ENCODE measurements around the gene IPO11. TPM values are rescaled to one million over a fixed set of nuclear protein-coding genes. Genes with fewer than 3 reads are reported as not detected.

The IPO11 gene
- total and polyA plus RNA-seq, 2 of the 13 experiments (the other 11 are each of a cell fraction or from before 2014, with no cell fraction given): 13.9 to 24.4 TPM

DNA sequence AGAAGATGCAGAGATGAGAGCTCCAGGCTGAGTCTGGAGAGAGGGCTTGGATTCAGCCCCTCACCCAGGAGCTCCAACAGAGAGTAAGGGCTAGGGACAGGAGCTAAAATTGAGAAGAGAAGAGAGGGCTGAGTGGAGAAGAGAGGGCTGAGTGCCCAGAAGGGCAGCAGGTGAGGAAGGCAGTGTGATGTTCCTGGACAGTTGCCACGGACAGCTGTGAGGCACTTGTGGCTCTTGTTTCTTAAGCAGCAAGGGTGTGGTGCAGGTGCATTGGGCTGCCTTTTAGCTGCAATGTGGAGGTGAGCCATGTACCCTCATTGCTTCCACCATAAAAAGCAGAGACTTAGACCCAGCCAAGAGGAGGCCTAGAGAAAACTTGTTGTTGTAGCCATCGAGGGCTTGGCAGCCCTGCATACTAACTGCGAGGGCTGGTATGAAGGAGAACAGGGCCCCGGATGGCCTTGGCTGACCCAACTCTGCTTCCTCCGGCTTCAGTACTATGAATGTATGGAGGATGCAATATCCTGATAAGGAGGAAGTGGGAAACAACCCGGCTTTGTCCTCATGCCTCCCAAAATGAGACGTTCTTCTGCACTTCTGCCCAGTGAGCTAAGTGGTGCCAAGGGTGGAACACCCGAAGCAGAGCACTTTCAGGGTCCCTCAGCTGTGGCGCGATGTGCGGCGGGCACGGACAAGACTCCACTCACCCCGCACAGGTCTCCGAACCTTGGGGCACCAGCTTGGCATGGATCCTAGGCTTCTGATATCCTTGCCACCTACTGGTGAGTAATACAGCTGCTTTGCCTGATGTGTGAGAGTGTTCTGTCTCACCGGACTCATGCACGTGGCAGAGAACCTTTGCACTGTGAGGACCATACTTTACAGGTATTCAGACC lies 231.2 kb downstream of the IPO11 start:
- no peak overlapping the region for H3K9ac ChIP-seq (ENCODE audit: insufficient read depth, low read depth, low read length)
- no peak for DNase-seq (ENCODE audit: low spot score)
- intact Hi-C loops (cut with micrococcal nuclease; ENCODE audit: unreplicated experiment) (no loop called here), in situ Hi-C loops (cut with HindIII; ENCODE audit: extremely low pct_ligation_motif_present, low pct_unique_long_range_greater_than_20kb) (no loop called here)
- no peak overlapping the region for H3K4me2 ChIP-seq (ENCODE audit: low read depth, low read length)
- BruUV-seq (replicated peaks): no TSS peak
- peak; percentile 45 for ATAC-seq
- H3K4me1 ChIP-seq (ENCODE audit: insufficient read depth, low read length): peaks cover 43% of the 10 kb centered on the region
- no peaks in the 10 kb centered on the region for H3K36me3 ChIP-seq (replicated peaks in 1 of 2; ENCODE audit: control insufficient read depth in 1 of 2, insufficient read depth in 2 of 2, low read length in 2 of 2)
- H4K20me1 ChIP-seq (ENCODE audit: insufficient read depth, low read length): no peaks in the 10 kb centered on the region
- H3K27ac ChIP-seq (ENCODE audit: extremely low read length, insufficient read depth, low read length): no peak overlapping the region
- no peak for FAIRE-seq
- no peak overlapping the region for H3K4me3 ChIP-seq (replicated peaks in 1 of 3; ENCODE audit: insufficient read depth in 1 of 3, low read depth in 2 of 3, low read length in 3 of 3)
- no peaks in the 10 kb centered on the region for H3K27me3 ChIP-seq (ENCODE audit: control insufficient read depth in 1 of 2, insufficient read depth in 2 of 2, low read length in 2 of 2)
- 90% methylated on average over 10 of the region's 17 CpGs for WGBS (ENCODE audit: low lambda C conversion rate)
- ChIA-PET CTCF (ENCODE audit: low intra/inter-chr PET ratio, low total read pairs) (no interaction called here), POLR2A (interaction anchor here (0.6 kb wide), 1 partner anchor 91 kb away, joined by 3 read pairs; no protein-coding TSS in a partner anchor)
- TF ChIP-seq ARID2 (CRISPR knock-in tag; IDR thresholded peaks at IDR 0.05; ENCODE audit: borderline replicate concordance): no peak
- TF ChIP-seq, protein P1, sequence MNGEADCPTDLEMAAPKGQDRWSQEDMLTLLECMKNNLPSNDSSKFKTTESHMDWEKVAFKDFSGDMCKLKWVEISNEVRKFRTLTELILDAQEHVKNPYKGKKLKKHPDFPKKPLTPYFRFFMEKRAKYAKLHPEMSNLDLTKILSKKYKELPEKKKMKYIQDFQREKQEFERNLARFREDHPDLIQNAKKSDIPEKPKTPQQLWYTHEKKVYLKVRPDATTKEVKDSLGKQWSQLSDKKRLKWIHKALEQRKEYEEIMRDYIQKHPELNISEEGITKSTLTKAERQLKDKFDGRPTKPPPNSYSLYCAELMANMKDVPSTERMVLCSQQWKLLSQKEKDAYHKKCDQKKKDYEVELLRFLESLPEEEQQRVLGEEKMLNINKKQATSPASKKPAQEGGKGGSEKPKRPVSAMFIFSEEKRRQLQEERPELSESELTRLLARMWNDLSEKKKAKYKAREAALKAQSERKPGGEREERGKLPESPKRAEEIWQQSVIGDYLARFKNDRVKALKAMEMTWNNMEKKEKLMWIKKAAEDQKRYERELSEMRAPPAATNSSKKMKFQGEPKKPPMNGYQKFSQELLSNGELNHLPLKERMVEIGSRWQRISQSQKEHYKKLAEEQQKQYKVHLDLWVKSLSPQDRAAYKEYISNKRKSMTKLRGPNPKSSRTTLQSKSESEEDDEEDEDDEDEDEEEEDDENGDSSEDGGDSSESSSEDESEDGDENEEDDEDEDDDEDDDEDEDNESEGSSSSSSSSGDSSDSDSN (CRISPR knock-in tag; IDR thresholded peaks at IDR 0.05): no peak
- TF ChIP-seq, protein P2, sequence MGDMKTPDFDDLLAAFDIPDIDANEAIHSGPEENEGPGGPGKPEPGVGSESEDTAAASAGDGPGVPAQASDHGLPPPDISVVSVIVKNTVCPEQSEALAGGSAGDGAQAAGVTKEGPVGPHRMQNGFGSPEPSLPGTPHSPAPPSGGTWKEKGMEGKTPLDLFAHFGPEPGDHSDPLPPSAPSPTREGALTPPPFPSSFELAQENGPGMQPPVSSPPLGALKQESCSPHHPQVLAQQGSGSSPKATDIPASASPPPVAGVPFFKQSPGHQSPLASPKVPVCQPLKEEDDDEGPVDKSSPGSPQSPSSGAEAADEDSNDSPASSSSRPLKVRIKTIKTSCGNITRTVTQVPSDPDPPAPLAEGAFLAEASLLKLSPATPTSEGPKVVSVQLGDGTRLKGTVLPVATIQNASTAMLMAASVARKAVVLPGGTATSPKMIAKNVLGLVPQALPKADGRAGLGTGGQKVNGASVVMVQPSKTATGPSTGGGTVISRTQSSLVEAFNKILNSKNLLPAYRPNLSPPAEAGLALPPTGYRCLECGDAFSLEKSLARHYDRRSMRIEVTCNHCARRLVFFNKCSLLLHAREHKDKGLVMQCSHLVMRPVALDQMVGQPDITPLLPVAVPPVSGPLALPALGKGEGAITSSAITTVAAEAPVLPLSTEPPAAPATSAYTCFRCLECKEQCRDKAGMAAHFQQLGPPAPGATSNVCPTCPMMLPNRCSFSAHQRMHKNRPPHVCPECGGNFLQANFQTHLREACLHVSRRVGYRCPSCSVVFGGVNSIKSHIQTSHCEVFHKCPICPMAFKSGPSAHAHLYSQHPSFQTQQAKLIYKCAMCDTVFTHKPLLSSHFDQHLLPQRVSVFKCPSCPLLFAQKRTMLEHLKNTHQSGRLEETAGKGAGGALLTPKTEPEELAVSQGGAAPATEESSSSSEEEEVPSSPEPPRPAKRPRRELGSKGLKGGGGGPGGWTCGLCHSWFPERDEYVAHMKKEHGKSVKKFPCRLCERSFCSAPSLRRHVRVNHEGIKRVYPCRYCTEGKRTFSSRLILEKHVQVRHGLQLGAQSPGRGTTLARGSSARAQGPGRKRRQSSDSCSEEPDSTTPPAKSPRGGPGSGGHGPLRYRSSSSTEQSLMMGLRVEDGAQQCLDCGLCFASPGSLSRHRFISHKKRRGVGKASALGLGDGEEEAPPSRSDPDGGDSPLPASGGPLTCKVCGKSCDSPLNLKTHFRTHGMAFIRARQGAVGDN (CRISPR knock-in tag; IDR thresholded peaks at IDR 0.05): 0 out of 2 replicates have a peak, but pooled peaks have one; percentile 13
- TF ChIP-seq XRCC5 (optimal IDR thresholded peaks at IDR 0.05; ENCODE audit: low read length): no peak
- no peaks in the 10 kb centered on the region for H3K9me3 ChIP-seq (ENCODE audit: low read length)
- no peaks in the 10 kb centered on the region for H3K79me2 ChIP-seq (ENCODE audit: insufficient read depth, low read length)
- no peak overlapping the region for H2AFZ ChIP-seq (ENCODE audit: low read length)

Data from HepG2 (cell line).